GM21367 (cell line): ENCODE measurements around the gene MAP1B.

ENCODE experiments used
- ATAC-seq: cut with Tn5 transposase; IDR thresholded peaks from one replicate; pipeline ENCODE4 v1.9.1; 2021; ENCODE audit not compliant: unreplicated experiment

The MAP1B gene

GRCh38 chr5:72187388-72188075, 80.3 kb downstream of the MAP1B start:
- no peak for ATAC-seq

DNA sequence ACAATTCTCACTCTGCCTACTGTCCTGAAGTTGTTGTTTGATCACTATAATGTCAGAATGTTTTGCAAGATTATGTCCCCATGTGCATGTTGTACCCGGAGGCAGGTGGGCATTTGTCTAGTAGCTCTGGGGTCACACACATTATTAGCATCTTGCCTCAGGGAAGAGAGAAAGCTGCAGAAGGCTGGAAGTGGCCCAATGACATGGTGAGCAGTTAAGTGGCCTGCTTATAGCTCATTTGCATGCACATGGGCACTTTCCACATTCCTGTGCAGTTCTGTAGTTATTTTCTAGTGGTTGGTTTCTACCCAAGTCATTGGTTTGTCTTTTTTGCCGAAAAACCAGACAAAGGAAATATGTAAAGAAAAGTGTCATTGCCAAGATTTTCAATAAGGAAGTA, 80.9 kb downstream of the MAP1B start:
- no peak for ATAC-seq

DNA sequence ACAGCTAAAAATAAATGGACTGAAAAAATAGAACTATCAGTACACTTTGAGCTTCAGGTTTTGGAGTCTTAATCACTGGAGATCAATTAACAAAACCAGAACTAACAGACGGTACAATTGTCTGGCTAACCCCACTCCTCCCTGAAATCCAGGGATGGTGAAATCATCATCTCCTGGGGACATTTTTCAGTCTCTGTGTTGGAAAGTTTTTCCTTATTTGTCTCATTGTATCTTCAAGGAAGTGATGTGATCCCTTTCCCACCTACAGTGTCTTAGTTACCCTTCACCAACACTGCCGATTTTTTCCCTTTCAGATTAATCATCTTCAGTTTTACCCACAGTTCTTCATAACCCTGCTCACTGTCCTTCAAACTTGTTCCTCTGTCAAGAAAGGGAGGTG, 81.9 kb downstream of the MAP1B start:
- no peak for ATAC-seq

DNA sequence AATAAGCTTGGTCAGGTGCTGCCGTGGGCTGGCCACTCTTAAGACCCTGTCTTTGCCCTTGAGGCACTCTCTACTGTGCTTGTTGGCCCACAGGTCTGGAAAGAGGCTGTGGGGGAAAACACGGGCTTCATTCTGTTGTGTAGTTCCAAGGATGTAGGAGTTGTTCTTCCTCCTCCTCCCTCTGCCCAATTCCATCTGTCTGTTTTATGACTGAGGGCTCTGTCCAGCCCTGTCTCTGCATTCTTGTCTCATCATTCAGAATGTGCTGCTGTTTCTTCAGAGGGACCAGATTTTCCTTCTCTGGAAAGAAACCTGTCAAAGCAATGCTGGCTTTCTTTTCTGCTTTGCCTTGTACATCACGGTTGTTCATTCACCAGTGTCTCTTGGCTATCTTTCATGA, 84.1 kb downstream of the MAP1B start:
- no peak for ATAC-seq

DNA sequence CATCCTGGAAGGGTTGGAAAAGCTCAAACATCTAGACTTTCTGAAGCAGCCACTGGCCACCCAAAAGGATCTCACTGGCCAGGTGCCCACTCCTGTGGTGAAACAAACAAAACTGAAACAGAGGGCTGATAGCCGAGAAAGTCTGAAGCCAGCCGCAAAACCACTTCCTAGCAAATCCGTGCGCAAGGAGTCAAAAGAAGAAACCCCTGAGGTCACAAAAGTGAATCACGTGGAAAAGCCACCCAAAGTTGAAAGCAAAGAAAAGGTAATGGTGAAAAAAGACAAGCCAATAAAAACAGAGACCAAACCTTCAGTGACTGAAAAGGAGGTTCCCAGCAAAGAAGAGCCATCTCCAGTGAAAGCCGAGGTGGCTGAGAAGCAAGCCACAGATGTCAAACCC, 87.6 kb downstream of the MAP1B start:
- peak; percentile 89 for ATAC-seq

DNA sequence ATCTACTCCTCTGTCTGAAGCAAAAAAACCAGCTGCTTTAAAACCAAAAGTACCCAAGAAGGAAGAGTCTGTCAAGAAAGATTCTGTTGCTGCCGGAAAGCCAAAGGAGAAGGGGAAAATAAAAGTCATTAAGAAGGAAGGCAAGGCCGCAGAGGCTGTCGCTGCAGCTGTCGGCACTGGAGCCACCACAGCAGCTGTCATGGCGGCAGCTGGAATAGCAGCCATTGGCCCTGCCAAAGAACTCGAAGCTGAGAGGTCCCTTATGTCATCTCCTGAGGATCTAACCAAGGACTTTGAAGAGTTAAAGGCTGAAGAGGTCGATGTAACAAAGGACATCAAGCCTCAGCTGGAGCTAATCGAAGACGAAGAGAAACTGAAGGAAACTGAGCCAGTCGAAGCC, 88.3 kb downstream of the MAP1B start:
- no peak for ATAC-seq

- ATAC-seq = no peak
Measured at GRCh38 chr5:72197393-72197792, 90.1 kb downstream of the MAP1B start.

GRCh38 chr5:72199681-72200080, 92.4 kb downstream of the MAP1B start:
- no peak for ATAC-seq

DNA sequence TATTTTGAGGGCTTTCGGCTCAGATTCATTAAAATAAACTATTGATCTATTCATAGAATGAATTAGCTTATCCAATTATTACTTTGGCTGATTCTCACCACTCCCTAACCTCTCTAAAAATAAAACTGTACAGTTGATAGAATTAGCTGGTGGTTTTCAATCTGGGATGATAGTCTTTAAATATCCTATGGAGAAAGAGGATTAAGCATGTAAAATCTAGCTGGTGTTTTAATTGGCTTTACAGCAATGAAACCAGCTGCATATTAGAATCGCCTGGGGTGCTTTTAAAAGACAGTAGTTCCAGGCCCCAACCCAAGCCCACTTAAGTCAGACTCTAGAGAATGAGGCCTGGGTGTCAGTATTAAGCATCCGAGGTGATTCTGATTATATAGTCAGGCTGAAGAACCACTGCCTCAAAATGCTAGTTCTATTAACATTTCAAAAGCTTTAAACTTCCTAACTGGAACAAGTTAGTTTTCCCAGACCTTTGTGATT, 95.1 kb downstream of the MAP1B start:
- no peak for ATAC-seq

GRCh38 chr5:72203251-72203845, 96.1 kb downstream of the MAP1B start:
- ATAC-seq = no peak

DNA sequence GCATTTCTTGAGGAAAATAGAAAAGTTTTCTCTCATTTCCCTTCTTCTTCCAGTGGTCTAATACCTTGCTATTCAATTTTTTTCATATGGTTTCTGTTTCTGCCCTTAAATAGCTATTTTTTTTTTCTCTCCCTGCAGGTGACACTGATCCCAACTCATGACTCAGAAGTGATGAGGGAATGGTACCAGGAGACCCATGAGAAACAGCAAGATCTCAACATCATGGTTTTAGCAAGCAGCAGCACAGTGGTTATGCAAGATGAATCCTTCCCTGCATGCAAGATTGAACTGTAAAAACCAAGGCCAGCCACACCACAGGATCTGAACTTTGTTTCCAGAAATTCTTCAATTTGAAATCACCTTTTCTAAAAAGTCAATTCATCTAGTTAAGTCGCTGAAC, 97.7 kb downstream of the MAP1B start:
- ATAC-seq = no peak

DNA sequence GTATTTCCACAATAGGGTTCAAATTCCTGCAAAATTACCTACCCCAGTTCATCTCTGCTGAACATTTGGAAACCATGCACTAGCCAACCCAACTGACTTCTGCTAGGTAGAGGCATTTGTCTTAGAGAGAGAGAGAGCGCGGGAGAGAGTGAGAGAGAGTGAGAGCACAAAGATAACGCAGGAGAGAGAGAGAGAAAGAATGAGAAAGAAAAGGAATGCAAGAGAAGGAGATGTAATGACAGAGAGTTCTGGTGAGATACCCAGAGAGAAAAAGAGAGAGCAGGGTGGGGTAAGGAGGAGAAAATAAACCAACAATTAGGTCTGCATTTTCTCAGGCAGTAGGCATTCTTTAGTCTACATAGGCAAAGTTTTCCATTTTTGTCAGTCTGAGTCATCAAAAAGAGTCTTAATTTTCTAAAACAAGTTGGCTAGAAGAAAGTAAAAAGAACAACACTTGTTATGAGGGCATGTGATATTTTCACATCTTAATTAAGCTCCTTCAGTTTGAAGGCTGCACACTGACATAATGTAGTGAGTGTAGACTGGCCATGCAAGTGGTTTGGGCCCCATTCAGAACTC, 98.2 kb downstream of the MAP1B start:
- no peak for ATAC-seq

DNA sequence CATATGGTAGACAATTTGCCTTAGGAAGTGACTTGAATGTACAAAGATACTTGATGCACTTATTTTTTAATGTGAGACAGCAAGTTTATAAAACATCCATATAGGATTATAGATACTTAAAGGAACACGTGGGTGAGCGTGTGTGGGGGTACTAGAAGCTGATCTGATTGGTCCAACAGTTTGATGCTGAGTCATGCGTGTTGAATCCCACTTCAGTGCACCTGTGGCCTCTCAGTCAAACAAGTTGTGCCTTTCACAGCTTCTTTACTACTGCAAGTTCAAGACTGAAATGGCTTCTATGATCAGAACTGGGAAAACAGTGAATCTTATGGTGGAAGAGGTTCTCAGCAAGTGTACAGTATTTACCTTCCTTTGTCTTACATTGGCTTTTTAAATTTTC, 98.9 kb downstream of the MAP1B start:
- no peak for ATAC-seq

DNA sequence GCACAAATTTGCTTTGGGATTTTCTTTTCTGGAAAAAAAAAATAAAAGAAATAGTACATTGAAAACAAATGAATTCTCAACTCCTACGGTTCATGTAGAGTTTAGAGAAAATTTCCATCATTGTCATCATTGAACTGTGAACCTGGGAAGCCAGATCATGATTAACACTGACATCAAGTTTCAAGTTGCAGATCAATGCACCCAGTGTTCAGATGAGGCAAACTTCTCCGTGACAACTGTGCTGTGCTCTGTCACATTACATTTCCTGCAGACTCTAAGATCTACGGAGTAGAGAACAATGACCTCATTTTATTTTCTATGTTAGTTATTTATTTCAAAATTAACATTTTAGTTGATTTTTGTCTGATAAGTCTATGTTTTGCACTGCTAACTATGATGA, 99.7 kb downstream of the MAP1B start:
- no peak for ATAC-seq

DNA sequence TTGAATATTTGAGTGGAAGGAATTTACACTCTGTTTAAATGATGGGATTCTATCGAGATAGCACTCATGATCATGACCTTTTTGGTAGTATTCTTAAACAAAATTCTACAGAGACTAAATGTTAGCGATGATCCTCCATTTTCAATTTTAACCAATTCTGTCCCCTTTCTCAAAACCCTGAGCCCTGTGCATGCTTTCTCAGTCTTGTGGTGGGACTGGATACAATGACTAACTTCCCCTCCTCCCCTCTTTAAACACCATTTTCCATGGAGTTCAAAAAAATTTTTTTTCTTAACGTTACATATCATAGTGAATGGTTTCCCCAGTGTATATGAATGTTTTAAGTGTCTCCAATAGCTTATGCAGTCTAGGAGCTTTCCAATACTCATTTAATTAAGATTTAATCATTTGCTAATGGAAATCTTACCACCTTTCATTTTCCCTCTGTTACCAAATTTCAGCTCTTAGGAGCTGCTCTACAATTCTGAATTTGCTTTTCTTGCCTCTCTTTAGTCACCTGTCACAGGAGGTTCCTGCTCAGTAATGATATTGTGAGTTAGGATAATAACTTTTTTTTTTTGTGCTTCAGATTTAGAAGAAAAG, 101.2 kb downstream of the MAP1B start:
- ATAC-seq = no peak

GRCh38 chr5:72209147-72210115, 102.2 kb downstream of the MAP1B start:
- no peak for ATAC-seq

- no peak for ATAC-seq
Measured at GRCh38 chr5:72210888-72211678, 103.8 kb downstream of the MAP1B start.

DNA sequence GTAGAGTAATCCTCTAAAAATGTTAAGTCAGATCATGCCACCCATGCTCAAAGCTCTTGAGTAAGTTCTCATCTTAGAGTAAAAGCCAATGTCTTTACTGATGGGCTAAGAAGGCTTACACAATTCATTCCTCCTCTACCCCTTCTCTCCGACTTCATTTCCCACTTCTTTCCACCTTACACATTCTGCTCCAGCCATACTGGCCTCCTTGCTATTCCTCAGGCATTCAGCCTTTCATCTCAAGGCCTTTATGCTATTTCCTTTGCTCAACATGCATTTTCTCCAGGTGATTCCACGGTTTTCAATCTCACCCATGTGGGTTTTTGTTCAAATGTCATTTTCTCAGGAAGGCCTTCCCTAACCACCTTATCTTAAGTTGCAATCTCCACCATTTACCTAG, 104.9 kb downstream of the MAP1B start:
- no peak for ATAC-seq

DNA sequence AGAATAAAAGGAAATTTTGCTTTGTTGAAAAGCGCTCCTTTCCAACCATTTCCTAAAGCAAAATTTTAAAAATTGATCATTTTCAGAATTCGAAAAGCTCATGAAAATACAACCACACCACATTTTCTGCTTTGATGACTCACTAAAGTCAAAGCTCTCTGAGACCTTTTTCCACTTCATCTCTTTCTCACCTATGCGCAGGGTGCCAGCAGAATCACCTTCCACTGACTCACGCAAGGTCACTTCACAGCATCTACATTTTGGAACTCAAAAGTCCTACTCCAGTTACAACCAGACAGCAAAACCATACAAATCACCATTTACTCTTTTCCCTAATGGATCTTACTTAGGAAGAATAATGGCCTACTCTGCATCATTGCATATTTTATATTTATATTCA, 106.2 kb downstream of the MAP1B start:
- ATAC-seq = no peak

- no peak for ATAC-seq
Measured at GRCh38 chr5:72214168-72214567, 106.9 kb downstream of the MAP1B start.
